ENCODE data around the gene METTL14. TPM values are rescaled to one million over a fixed set of nuclear protein-coding genes. Genes with fewer than 3 reads are reported as not detected.

Gene METTL14
- total RNA-seq, 1 donor = 19.0 TPM

- no peak overlapping the region for H3K4me3 ChIP-seq (ENCODE audit: low read depth, low read length)
- TF ChIP-seq CTCF (IDR thresholded peaks at IDR 0.05; ENCODE audit: insufficient read depth, low read depth, low read length) = no peak
- peak; percentile 52 for DNase-seq (ENCODE audit: low read depth)
Observed at GRCh38 chr4:118762730-118763477, 77.7 kb downstream of the METTL14 start.

Small RNAs within 50 kb of the gene (small RNA-seq; reads per million reads assigned to genes)
- gene SEPT14P4 = not detected

Other genes starting within 250 kb of the METTL14 start
- 103 and 134 TPM in 2 replicates for gene SEC24D, start 150.7 kb downstream of the METTL14 start, total RNA-seq
- 139 and 194 TPM in 2 replicates for gene SYNPO2, start 203.5 kb downstream of the METTL14 start, total RNA-seq

Data from fibroblast of villous mesenchyme (primary cell).